Embryonic facial prominence (tissue), 1 donor: Measurements from ENCODE around the gene FLCN.
A peak's percentile ranks its signal among the peaks of the same experiment; 100 is the strongest.
"Not testable (repeated sequence)": the region's sequence is repeated elsewhere in the genome, so short reads cannot be mapped to it uniquely, and the experiment has no call there.

Experiments
- DNase-seq: peaks from one replicate; pipeline ENCODE4 v3.0.0-alpha.2; 2016; ENCODE audit errors: extremely low spot score

FLCN gene

GRCh38 chr17:17237026-17237799 is at the start of gene FLCN:
FLCN (minus strand) TSS chr17:17237168; CDS start chr17:17228137, 9,031 bp downstream.
- peak; percentile 67 for DNase-seq

- no peak for DNase-seq
Measured at GRCh38 chr17:17285951-17286350, 49.0 kb upstream of the FLCN start.

GRCh38 chr17:17280613-17281549 is 43.9 kb upstream of the FLCN start, which contains the start of gene COPS3:
COPS3 (minus strand) TSS chr17:17281246; CDS start chr17:17281186, 60 bp downstream.
- peak; percentile 97 for DNase-seq

GRCh38 chr17:17279316-17279715 is 42.3 kb upstream of the FLCN start:
- DNase-seq = no peak

GRCh38 chr17:17277431-17277830 is 40.5 kb upstream of the FLCN start:
- not testable (repeated sequence) for DNase-seq

- DNase-seq = no peak
Measured at GRCh38 chr17:17275971-17276370, 39.0 kb upstream of the FLCN start.

GRCh38 chr17:17269926-17270773 is 33.2 kb upstream of the FLCN start:
- no peak for DNase-seq

- no peak for DNase-seq
Measured at GRCh38 chr17:17264430-17264829, 27.5 kb upstream of the FLCN start.

GRCh38 chr17:17258998-17259397 is 22.0 kb upstream of the FLCN start:
- DNase-seq = no peak

- DNase-seq = no peak
Measured at GRCh38 chr17:17258011-17258410, 21.0 kb upstream of the FLCN start.

GRCh38 chr17:17256316-17256715 is 19.3 kb upstream of the FLCN start:
- DNase-seq = no peak

- DNase-seq = not testable (repeated sequence)
Measured at GRCh38 chr17:17255689-17256088, 18.7 kb upstream of the FLCN start.

GRCh38 chr17:17254036-17254435 is 17.1 kb upstream of the FLCN start:
- no peak for DNase-seq

GRCh38 chr17:17253406-17253805 is 16.4 kb upstream of the FLCN start:
- no peak for DNase-seq

- DNase-seq = no peak
Measured at GRCh38 chr17:17252149-17252661, 15.2 kb upstream of the FLCN start.

GRCh38 chr17:17246879-17247278 is 9.9 kb upstream of the FLCN start:
- no peak for DNase-seq

GRCh38 chr17:17243163-17243562 is 6.2 kb upstream of the FLCN start:
- no peak for DNase-seq

GRCh38 chr17:17242246-17242645 is 5.3 kb upstream of the FLCN start:
- DNase-seq = no peak

GRCh38 chr17:17241656-17242055 is 4.7 kb upstream of the FLCN start:
- DNase-seq = no peak

GRCh38 chr17:17239832-17240231 is 2.9 kb upstream of the FLCN start:
- no peak for DNase-seq

- DNase-seq = no peak
Measured at GRCh38 chr17:17236295-17237025, 508 bp downstream of the FLCN start.
